CD4-positive, alpha-beta T cell treated with Interleukin-1 beta for 1 hour (primary cell): ENCODE data around the gene IPO4.
A peak's percentile ranks its signal among the peaks of the same experiment; 100 is the strongest.
"Not testable (repeated sequence)": the region's sequence is repeated elsewhere in the genome, so short reads cannot be mapped to it uniquely, and the experiment has no call there.

ENCODE experiments used
- DNase-seq, 2 donors: peaks; one replicate each; pipeline ENCODE4 v3.0.0-alpha.2; 2020 to 2022

The IPO4 gene

GRCh38 chr14:24215495-24216344 lies 27.1 kb upstream of the IPO4 start, which contains the start of gene MDP1:
Gene MDP1 (minus strand): TSS chr14:24216066. CDS start chr14:24215955, 111 bp downstream.
- peak; percentile 91 for DNase-seq

- no peak for DNase-seq
Measured at GRCh38 chr14:24213866-24214662, 25.4 kb upstream of the IPO4 start.

GRCh38 chr14:24212924-24213865 lies 24.6 kb upstream of the IPO4 start, which contains the start of gene CHMP4A:
Gene CHMP4A (minus strand): TSS chr14:24213488. CDS start chr14:24213439, 49 bp downstream.
- DNase-seq, result peak; percentile 96 to 97

- no peak for DNase-seq
Measured at GRCh38 chr14:24211311-24211710, 22.7 kb upstream of the IPO4 start.

GRCh38 chr14:24207625-24208024 lies 19.0 kb upstream of the IPO4 start:
- no peak for DNase-seq

- peak in 1 of 2 donors; percentile 18 for DNase-seq
Measured at GRCh38 chr14:24207104-24207551, 18.5 kb upstream of the IPO4 start.

- DNase-seq, result no peak
Measured at GRCh38 chr14:24206260-24207103, 17.9 kb upstream of the IPO4 start.

- no peak for DNase-seq
Measured at GRCh38 chr14:24204163-24205146, 15.8 kb upstream of the IPO4 start.

GRCh38 chr14:24203249-24203886 lies 14.8 kb upstream of the IPO4 start:
- not testable (repeated sequence) for DNase-seq

GRCh38 chr14:24202538-24202937 lies 13.9 kb upstream of the IPO4 start:
- DNase-seq, result not testable (repeated sequence)

GRCh38 chr14:24198814-24199524 lies 10.4 kb upstream of the IPO4 start:
- DNase-seq, result no peak

- DNase-seq, result no peak
Measured at GRCh38 chr14:24197056-24197450, 8.4 kb upstream of the IPO4 start.

- no peak for DNase-seq
Measured at GRCh38 chr14:24196071-24197055, 7.7 kb upstream of the IPO4 start.

- peak; percentile 90 to 93 for DNase-seq
Measured at GRCh38 chr14:24195186-24196070, 6.8 kb upstream of the IPO4 start, which contains the start of gene TM9SF1. Gene TM9SF1 (minus strand): TSS chr14:24195441. CDS start chr14:24195019, 422 bp downstream.

- DNase-seq, result no peak
Measured at GRCh38 chr14:24194873-24195185, 6.2 kb upstream of the IPO4 start.

GRCh38 chr14:24194186-24194872 lies 5.7 kb upstream of the IPO4 start:
- no peak for DNase-seq
